ENCODE data around the gene ANKLE2. TPM values are rescaled to one million over a fixed set of nuclear protein-coding genes. Genes with fewer than 3 reads are reported as not detected.

ANKLE2 gene
- total RNA-seq, 3 donors from 2014 or later, result 64.2 to 75.4 (median 73.5) TPM

- no peak overlapping the region for H3K4me3 ChIP-seq
- no peaks in the 10 kb centered on the region for H3K36me3 ChIP-seq
- DNase-seq (ENCODE audit: low spot score in 2 of 2), result no peak
- H3K27ac ChIP-seq, result no peak overlapping the region
- TF ChIP-seq POLR2AphosphoS5 (IDR thresholded peaks at IDR 0.05) (no peak), CTCF (IDR thresholded peaks at IDR 0.05) (no peak), POLR2A (IDR thresholded peaks at IDR 0.05) (no peak)
- no peaks in the 10 kb centered on the region for H3K27me3 ChIP-seq
- H3K9me3 ChIP-seq, result no peaks in the 10 kb centered on the region
- intact Hi-C loops (cut with DNase I; ENCODE audit: low total_unique reads), result no loop called here
- H3K4me1 ChIP-seq, result no peaks in the 10 kb centered on the region
Observed at GRCh38 chr12:132723015-132723763, 38.4 kb downstream of the ANKLE2 start.

- H3K27me3 ChIP-seq, result no peaks in the 10 kb centered on the region
- intact Hi-C loops (cut with DNase I; ENCODE audit: low total_unique reads), result no loop called here
- TF ChIP-seq POLR2AphosphoS5 (IDR thresholded peaks at IDR 0.05), result no peak
- TF ChIP-seq POLR2A (IDR thresholded peaks at IDR 0.05), result no peak
- no peak for TF ChIP-seq CTCF (IDR thresholded peaks at IDR 0.05)
- H3K9me3 ChIP-seq, result no peaks in the 10 kb centered on the region
- no peak overlapping the region for H3K4me3 ChIP-seq
- H3K27ac ChIP-seq, result no peak overlapping the region
- no peak for DNase-seq (ENCODE audit: low spot score in 2 of 2)
- no peaks in the 10 kb centered on the region for H3K36me3 ChIP-seq
- H3K4me1 ChIP-seq, result no peaks in the 10 kb centered on the region
Observed at GRCh38 chr12:132720606-132721345, 40.9 kb downstream of the ANKLE2 start.

GRCh38 chr12:132719954-132720324, 41.7 kb downstream of the ANKLE2 start:
- TF ChIP-seq POLR2AphosphoS5 (IDR thresholded peaks at IDR 0.05) (no peak), POLR2A (IDR thresholded peaks at IDR 0.05) (no peak), CTCF (IDR thresholded peaks at IDR 0.05) (no peak)
- no peak for DNase-seq (ENCODE audit: low spot score in 2 of 2)
- Histone ChIP-seq H3K4me1 (no peaks in the 10 kb centered on the region), H3K27me3 (no peaks in the 10 kb centered on the region), H3K4me3 (no peak overlapping the region), H3K9me3 (no peaks in the 10 kb centered on the region), H3K27ac (no peak overlapping the region), H3K36me3 (no peaks in the 10 kb centered on the region)
- intact Hi-C loops (cut with DNase I; ENCODE audit: low total_unique reads), result no loop called here

GRCh38 chr12:132719141-132719953, 42.3 kb downstream of the ANKLE2 start:
- Histone ChIP-seq H3K36me3 (no peaks in the 10 kb centered on the region), H3K4me3 (no peak overlapping the region), H3K4me1 (no peaks in the 10 kb centered on the region), H3K9me3 (no peaks in the 10 kb centered on the region), H3K27me3 (no peaks in the 10 kb centered on the region), H3K27ac (no peak overlapping the region)
- intact Hi-C loops (cut with DNase I; ENCODE audit: low total_unique reads), result no loop called here
- TF ChIP-seq POLR2AphosphoS5 (IDR thresholded peaks at IDR 0.05) (no peak), POLR2A (IDR thresholded peaks at IDR 0.05) (no peak)
- DNase-seq (ENCODE audit: low spot score in 2 of 2), result no peak

- no peaks in the 10 kb centered on the region for H3K27me3 ChIP-seq
- H3K4me3 ChIP-seq, result no peak overlapping the region
- TF ChIP-seq POLR2AphosphoS5 (IDR thresholded peaks at IDR 0.05) (no peak), POLR2A (IDR thresholded peaks at IDR 0.05) (no peak), CTCF (IDR thresholded peaks at IDR 0.05) (no peak)
- intact Hi-C loops (cut with DNase I; ENCODE audit: low total_unique reads), result no loop called here
- H3K36me3 ChIP-seq, result no peaks in the 10 kb centered on the region
- no peak for DNase-seq (ENCODE audit: low spot score in 2 of 2)
- no peaks in the 10 kb centered on the region for H3K9me3 ChIP-seq
- H3K4me1 ChIP-seq, result no peaks in the 10 kb centered on the region
- no peak overlapping the region for H3K27ac ChIP-seq
Observed at GRCh38 chr12:132718644-132719043, 43.0 kb downstream of the ANKLE2 start.

Measured in breast epithelium (tissue), 4 donors.